HCT116 (cell line): ENCODE data around the gene SUPT4H1.

Experiments used
- CBX3 ChIP-seq: IDR thresholded peaks from 2 replicates; pipeline ENCODE4 v1.6.1; 2012; ENCODE audit warnings: low read depth
- CEBPB ChIP-seq: IDR thresholded peaks from 2 replicates; pipeline ENCODE4 v1.6.1; 2012; ENCODE audit warnings: low read depth
- CTCF ChIP-seq, 3 experiments: fragments of 200-600 bp in 1 of 3; sonication (generic) in 1 of 3; IDR thresholded peaks in 2 of 3; conservative IDR thresholded peaks in 1 of 3; 2 replicates each; pipeline ENCODE4 v1.5.1; 2012 to 2017; ENCODE audit warnings: low read depth in 2 of 3, low read length in 2 of 3, antibody characterized with exemption in 1 of 3, borderline replicate concordance in 1 of 3, control low read depth in 1 of 3, mild to moderate bottlenecking in 1 of 3, mixed read lengths in 1 of 3, mixed run types in 1 of 3, moderate library complexity in 1 of 3; ENCODE audit not compliant: insufficient read depth in 1 of 3
- EGR1 ChIP-seq: IDR thresholded peaks from 2 replicates; pipeline ENCODE4 v1.6.1; 2012; ENCODE audit warnings: low read depth
- EZH2 ChIP-seq: fragments of 200-600 bp; sonication (generic); IDR thresholded peaks from 2 replicates; pipeline ENCODE4 v1.6.1; 2017; ENCODE audit warnings: antibody characterized with exemption, mixed run types
- POLR2A ChIP-seq: IDR thresholded peaks from 2 replicates; pipeline ENCODE4 v1.7.0; 2011; ENCODE audit warnings: borderline replicate concordance; ENCODE audit not compliant: insufficient read depth, insufficient read length; ENCODE audit errors: extremely low read depth
- POLR2AphosphoS5 ChIP-seq: IDR thresholded peaks from 2 replicates; pipeline ENCODE4 v1.6.1; 2011; ENCODE audit warnings: mild to moderate bottlenecking, low read depth, low read length, moderate library complexity
- ZBTB33 ChIP-seq: IDR thresholded peaks from 2 replicates; pipeline ENCODE4 v1.6.1; 2011; ENCODE audit warnings: mild to moderate bottlenecking, low read length, moderate library complexity; ENCODE audit not compliant: insufficient replicate concordance; ENCODE audit errors: extremely low read depth

GRCh38 chr17:58312829-58313228 is 39.2 kb downstream of the SUPT4H1 start:
- TF ChIP-seq CEBPB (no peak), POLR2A (no peak), CTCF (IDR thresholded peaks at IDR 0.05 in 2 of 3, conservative IDR thresholded peaks at IDR 0.05 in 1 of 3; ENCODE audit: borderline replicate concordance in 1 of 3, insufficient read depth in 1 of 3, low read depth in 2 of 3, low read length in 2 of 3) (peak in 1 of 3 experiments; percentile 23; a peak in 1 of 6 replicates), EGR1 (no peak), ZBTB33 (no peak), POLR2AphosphoS5 (no peak), CBX3 (no peak), EZH2 (no peak)
